Stimulated activated CD4-positive, alpha-beta T cell treated with anti-CD3 and anti-CD28 coated beads, TNF-alpha, amount 100 ng/mL, for 48 hours (primary cell): ENCODE data around the gene CARD10.
"Not testable (repeated sequence)": the region's sequence is repeated elsewhere in the genome, so short reads cannot be mapped to it uniquely, and the experiment has no call there.

Experiments
- DNase-seq, 3 donors: peaks; one replicate each; pipeline ENCODE4 v3.0.0-alpha.2; 2020; ENCODE audit warnings: low read depth in 3 of 3

CARD10 gene

GRCh38 chr22:37527081-37527752 is 8.0 kb upstream of the CARD10 start:
- DNase-seq = not testable (repeated sequence)

DNA sequence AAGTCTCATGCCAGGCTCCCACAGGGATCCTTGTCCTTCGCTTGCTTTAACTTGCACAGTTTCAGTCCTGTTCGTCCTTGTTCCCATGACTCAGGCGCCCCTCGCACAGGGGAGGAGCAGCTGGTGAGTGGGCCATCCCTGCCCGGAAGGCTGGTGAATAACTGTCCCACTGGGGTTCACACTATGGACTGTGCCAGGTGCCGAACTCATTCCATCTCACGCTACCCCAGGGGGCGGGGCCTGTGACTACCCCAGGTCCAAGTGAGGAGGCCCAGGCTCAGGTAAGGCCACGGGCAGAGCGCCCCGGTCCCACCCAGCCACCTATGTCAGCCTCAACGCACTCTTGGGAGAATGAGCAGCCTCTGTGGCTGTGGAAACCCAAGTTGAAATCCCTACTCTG is 7.2 kb upstream of the CARD10 start:
- DNase-seq = no peak

DNA sequence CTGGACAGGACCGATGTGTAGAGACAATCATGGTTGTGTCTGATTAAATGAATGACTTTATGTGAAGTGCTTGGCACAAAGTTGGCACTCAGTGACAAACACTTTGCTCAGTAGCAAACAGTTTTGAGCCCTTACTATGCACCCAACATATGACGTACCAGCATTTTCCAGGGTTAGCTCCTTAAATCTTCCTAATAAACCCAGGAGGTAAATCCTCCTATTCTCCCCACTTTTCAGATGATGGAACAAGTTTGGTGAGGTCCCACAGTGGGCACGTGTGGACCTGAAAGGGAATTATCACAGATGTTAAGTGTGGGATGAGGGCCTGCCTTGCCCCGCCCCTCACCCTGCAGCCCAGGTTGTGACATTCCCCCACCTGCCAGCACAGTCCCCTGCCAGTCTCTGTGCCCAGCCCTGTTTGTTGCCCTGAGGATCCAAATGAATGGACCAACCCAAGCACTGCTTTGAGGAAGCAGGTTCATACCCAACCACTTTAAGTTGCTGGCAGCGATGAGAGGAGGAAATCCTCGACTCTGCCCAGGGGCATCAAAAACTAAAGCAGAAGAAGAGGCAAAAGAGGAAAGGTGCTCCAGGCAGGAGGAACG is 6.6 kb upstream of the CARD10 start:
- DNase-seq = no peak

DNA sequence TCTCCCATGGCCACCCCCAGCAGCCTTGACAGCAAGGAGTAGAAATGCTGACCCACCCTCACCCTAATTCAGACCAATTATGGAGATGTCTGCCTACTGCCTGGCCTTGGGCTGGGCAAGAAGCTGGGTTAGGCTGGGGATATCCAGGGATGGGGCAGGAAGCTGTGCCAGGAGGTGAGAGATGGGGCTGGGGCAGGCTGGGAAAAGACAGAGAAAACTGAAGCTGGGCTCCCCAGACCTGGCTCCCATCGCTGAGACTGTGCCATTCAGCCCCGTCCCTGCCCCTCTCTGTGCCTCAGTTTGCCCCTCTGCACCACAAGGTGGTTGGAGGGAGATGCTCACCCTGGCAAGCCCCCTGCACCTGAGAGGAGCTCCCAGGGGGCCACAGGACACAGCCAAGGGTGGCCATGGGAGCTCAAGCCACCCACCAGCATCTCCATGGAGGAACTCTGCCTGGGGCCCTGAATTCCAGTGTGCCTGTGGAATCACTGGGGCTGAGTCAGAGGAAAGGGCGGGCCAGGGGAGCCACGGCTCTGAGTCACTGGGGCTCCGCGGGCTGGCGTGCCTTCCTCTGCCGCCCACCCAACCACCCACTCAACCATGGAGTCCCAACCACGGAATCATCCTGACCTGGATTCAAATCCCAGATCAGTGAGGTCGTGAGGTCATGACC is 6.0 kb upstream of the CARD10 start:
- no peak for DNase-seq

- DNase-seq = no peak
Observed at GRCh38 chr22:37522482-37522881, 3.3 kb upstream of the CARD10 start.

- no peak for DNase-seq
Observed at GRCh38 chr22:37521236-37521739, 2.1 kb upstream of the CARD10 start.

- DNase-seq = no peak
Observed at GRCh38 chr22:37520776-37521191, 1.6 kb upstream of the CARD10 start.

GRCh38 chr22:37518509-37519267 is 527 bp downstream of the CARD10 start:
- no peak for DNase-seq

DNA sequence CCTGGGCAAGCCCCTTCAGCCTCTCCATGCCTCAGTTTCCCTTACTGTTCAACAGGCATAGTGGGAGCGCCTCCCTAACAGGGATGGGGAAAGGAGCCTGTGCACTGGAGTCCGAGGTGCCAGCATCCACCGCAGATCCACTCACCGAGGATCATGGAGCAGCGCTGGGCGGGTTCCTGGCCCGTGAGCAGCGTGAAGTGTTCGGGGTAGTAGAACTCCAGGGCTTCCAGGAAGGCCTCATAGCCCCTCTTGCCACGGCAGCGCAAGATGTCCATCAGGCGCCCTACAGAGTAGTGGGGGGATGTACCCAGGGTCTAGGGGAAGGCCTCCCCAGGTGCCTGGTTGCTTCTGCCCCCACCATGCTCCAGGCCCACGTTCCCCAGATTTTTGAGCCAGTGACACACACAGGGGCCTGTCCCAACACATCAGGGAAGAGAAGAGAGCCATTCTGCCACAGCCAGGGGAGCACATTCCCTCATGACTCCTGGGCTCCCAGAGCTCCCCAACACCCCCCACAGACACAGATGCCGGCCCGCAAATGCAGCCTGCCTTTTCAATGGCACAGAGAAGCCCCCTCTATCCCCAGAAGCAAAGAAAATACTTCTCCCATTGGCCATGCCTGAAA is 1.3 kb downstream of the CARD10 start:
- no peak for DNase-seq

GRCh38 chr22:37516456-37516855 is 2.8 kb downstream of the CARD10 start:
- DNase-seq = no peak

GRCh38 chr22:37515901-37516300 is 3.3 kb downstream of the CARD10 start:
- no peak for DNase-seq

DNA sequence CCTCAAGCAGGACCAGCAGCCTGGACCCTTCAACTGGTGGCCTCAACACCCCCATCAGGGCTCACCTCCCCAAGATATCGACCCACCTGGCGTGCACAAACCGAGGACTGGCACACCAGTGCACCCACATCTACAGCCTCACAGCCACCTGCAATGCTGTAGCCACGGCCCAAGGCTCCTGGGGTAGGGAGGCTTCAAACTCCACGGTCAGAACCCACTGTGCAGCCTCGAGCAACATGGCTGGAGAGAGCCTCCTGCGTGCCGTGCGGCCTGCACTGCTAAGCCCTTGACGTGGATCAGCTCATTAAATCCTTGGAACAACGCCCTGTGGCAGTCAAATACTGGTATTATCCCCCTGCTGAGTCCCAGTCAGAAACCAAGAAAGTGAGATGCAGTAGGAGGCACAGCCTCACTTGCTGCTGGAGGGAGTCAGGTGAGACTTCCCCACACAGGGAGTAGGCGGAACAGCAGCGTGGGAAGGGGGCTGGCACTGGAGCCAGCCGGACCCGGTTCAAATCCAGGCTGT is 4.6 kb downstream of the CARD10 start:
- DNase-seq = no peak

DNA sequence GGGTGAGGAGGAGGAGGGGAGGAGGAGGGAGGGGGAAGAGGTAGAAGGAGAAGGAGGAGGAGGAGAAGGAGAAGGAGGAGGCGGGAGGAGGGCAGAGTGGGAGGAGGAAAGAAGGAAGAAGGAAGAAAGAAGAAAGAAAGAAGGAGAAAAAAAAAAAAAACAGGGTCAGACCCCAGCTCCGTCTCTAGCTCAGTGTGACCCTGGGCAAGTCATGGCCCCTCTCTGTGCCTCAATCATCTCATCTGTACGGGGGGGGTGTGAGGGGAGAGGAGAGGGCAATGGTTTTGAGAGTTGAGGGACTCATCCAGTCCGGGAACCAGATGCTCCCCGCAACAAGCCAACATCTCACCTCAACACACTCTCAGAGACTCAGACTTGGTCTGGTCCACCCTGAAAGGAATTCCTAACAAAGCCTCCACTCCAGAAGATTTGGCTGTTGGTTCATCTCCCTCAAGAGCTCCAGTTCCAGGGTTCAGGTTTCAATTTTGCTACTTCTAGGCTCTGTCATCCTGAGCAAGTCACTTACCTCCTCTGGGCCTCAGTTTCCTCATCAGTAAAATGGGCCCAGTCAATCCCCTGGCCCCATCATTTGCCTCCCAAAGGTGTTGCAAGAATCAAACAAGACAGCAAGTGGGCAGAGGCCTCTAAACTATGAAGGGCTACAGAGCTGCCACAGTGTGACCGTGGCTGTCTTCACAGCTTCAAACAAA is 7.7 kb downstream of the CARD10 start:
- DNase-seq = no peak

DNA sequence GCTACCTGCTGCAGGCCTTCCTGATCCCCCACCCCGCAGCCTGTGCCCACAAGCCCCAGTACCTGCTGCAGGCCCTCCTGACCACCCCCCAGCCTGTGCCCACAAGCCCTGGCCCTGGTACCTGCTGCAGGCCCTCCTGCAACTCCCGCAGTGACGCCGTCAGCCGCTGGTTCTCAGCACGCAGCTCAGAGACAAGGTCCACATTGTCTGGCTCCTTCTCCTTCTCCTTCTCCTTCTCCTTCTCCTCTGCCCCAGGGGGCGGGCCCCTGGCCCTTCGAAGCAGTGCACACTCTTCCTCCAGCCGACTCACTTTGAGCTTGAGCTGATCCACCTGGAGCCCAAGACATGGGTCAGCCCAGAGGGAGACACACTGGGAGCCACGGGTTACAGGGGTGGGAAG is 9.1 kb downstream of the CARD10 start:
- DNase-seq = no peak

DNA sequence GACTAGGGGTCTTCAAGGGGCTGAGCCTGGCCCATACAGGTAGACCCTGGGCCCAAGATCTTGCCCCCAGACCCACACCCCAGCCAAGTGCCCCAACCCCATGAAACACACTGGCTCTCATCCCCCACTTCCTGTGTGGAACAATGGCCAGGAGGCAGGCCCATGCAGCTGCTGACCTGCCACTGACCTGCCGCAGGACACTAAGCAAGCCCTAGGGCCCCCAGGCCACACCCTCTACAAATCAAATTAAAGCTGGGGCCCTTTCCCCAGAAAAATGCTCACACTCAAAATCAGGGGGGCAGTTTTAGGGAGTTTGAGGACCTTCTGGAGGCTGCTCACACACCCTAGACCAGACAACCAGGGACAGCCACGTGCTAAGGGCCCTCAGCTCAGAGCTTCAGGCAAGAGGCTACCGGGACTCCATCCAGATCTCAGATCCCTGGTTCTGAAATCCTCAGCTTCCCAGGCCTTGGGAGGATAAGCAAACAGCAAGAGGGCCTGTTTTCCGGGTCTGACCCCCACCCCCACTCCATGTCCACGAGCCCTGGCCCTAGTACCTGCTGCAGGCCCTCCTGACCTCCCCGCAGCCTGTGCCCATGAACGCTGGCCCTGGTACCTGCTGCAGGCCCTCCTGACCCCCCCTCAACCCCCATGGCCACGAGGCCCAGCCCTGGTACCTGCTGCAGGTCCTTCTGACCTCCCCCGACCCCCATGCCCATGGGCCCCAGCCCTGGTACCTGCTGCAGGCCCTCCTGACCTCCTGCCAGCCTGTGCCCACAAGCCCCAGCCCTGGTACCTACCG is 10.0 kb downstream of the CARD10 start:
- no peak for DNase-seq

- DNase-seq = no peak
Observed at GRCh38 chr22:37508431-37508992, 10.7 kb downstream of the CARD10 start.

DNA sequence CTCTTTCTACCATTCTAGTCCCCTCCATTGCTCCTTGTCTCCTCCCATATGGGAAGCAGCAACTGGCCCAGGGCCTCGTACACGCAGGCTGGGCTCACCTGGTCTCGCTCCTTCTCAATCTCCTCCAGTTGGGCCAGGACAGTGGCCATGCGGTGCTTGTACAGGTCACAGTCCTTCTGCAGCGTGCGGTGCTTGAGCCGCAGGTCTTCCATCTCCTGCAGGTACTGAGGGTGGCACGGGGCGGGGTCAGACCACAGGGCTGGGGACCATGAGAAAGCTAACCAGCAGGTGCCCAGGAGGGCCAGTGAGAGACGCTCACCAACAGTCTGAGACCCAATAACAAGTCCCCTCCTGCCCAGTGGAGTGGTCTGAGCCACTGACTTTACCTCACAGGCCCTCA is 11.5 kb downstream of the CARD10 start:
- DNase-seq = no peak

- DNase-seq = no peak
Observed at GRCh38 chr22:37505989-37506388, 13.2 kb downstream of the CARD10 start.

DNA sequence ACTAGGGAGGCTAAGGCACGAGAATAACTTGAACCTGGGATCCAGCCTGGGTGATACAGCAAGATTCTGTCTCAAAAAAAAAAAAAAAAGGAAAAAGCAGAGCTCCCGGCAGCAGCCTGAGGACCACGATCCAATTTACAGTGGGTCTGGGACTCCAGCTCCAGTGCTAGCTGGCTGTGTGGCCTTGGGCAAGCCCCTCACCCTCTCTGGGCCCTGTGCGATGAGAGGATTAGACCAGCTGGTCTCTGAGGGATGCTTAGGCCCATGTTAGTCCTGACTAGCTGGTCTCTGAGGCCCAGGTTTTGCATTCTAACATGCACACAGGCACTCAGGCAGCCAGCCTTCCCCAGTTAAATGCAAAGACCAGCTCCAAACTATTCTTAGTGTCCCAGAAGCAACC is 13.7 kb downstream of the CARD10 start:
- no peak for DNase-seq

- DNase-seq = no peak
Observed at GRCh38 chr22:37504964-37505363, 14.3 kb downstream of the CARD10 start.
